HT1080 (cell line): ENCODE results near the gene PTCH1. TPM values are rescaled to one million over a fixed set of nuclear protein-coding genes. Genes with fewer than 3 reads are reported as not detected.

ENCODE experiments used
- DNase-seq: peaks from one replicate; pipeline ENCODE4 v3.0.0-alpha.2; 2015; ENCODE audit warnings: low read depth
- total RNA-seq: library from RNA; depleted of rRNA; stranded (reverse); fragments of >200 nt; shearing (Covaris generic); gene quantifications from 2 replicates; pipeline ENCODE4 v1.2.3, GENCODE V29; 2014

Gene PTCH1
- total RNA-seq, 1 experiment from 2014 or later = 2.1 TPM

DNA sequence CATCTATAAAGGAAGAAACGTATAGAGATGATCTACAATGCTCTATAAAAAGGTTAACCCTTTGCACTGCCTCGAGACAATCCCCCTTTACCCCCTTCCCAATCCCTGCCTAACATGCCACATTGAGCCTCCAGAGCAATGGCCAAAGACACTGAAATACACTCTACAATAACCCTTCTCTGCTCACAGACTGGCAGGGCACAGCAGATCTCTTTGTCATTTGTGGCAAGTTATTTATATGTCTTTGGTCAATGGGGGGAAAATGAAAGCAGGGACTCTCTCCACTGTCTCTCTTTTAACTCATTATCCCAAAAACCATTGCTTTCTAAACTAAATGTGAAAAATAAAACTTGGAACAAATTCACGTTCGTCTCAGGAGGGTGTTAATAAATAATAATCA is 51.7 kb downstream of the PTCH1 start:
- DNase-seq = no peak

DNA sequence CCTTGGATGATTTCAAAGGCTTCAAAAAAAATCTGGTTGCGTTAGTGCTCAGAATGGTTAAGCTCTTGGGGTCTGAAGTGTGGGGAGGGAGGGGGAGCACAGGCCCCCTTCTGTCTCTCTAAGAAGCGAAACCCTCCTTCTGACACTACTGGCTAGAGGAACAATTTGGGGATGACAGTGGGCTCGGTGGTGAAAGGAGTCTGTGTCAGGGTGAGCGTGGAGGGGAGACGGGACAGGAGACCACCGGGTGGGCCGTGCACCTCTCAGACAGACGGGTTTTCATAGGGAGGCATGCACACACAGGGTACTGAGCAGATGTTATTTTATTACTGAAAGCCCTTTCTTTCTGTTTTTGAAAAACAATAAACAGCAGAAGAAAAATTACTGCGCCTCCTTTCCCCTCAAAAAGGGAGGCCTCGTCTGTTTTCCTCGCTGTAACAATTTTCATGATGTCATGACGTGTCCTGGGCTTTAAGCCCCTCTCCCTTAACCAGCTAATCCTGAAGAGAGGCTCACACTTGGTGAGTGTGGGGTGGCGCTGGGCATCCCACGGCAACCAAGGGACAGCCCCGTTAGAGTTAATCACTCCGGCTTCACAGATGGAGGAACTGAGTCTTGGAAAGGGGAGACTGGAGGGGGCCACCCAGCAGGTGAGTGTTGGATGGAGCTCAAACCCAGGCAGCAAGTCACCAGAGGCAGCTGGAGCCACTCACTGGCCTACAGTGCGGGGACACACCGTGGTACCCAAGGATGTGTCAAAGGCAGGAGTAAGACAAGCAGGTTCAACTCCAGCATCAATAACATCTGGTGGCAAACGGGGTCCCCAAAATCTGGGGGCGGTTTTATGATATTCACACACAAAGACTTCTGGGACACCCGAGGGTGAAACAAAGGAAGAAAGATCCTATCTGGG is 53.4 kb downstream of the PTCH1 start:
- no peak for DNase-seq

DNA sequence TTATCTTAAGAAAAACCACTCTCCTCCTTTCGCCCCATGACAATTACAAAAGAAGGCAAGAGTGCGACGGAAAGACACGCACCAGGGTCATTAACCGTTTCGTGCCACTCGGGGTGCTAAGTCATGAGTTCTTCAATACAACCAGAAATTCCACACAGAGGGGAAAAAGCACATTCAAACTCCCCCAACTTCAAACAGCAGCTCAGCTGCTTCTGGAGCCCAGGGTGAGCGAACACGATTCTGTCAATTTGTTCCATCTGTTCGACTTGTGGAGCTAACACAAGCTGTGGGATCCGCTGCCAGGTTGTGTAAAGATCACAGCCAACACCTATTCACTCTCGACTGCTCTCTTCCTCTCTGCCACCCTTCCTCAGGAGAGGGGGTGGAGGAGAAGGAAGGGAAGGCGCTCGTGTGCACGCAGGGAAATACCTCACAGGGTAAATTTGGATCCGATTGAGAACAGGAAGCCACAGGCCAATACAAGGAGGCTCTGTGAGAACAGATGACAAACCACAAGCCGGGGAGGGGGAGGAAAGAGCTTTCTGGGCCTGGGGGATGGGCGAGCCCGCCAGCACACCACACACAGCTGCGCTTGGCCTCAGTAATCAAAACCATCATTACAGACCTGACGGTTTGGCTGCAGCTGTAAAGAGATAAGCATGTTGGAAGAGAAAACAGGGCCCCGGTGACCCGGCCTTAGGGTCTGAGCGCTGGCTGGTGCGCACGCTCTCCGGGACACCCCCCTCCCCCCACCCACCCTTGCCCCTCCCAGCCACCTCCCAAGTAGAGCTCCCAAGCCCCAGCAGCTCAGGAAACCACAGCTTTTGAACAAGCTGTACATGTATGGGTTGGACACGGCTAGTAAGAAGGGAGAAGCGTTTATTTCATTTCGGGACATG is 54.3 kb downstream of the PTCH1 start:
- peak; percentile 85 for DNase-seq

DNA sequence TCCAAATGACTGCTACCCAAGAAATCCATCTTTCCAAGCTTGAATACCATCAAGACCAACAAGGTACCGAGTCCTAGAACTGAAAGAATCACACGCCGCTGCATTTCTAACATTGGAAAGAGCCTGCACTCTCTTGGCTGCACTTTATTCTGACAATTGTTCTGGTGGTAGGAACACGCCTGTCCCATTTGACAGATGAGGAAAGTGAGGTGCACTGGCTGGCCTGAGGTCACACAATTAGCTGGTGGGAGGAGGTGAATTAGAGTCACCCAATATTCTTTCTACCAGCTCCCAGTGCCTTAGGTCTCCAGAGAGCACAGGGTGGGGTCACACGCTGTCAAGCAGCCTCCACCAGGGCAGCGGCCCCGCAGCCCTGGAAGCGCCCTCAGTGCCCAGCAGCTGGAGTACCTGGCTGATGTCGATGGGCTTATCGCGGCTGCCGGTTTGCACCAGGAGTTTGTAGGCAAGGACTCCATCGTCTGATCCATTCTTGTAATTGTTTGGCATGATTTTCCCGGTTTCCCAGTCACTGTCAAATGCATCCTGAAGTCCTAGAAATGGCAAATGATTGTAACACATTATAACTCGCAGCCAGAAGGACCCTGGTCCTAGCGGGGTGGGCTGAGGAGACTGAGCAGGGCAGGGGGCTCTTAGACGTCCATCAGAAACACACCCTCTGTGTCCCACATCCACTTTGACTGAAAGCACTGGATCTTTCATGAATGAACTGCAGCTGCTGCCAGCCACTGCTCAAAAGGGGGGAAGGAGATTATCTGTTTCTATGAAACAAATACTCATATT is 55.1 kb downstream of the PTCH1 start:
- no peak for DNase-seq

DNA sequence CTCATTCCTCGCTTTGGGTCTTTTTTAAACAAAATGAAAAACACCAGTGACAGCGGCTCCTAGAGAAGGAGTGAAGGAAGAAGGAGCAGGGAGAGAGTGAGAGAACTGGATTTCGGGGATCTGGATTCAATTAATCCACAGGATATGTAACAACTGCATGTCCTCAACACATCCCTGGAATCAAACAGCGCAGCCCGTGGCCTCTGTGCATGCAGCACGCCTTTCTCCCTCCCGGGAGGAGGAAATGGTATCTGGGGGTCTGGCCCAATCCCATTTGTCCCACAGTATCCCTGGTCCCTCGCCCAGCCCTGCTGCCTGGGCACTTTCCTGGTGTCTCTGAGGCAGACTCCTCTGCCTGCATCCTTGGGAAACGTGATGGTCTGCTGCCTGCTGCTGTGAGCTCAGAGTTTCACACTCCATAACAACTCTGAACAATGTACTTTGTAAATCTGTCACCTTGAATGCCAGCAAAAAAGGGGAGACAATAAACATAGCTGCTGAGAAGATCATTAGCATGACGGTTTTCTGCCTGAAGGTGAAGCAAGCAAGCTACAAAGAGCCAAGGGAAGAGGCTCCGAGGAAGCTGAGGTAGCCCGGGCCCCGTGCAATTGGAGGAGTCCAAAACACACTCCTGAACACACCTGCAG is 56.1 kb downstream of the PTCH1 start:
- DNase-seq = no peak

DNA sequence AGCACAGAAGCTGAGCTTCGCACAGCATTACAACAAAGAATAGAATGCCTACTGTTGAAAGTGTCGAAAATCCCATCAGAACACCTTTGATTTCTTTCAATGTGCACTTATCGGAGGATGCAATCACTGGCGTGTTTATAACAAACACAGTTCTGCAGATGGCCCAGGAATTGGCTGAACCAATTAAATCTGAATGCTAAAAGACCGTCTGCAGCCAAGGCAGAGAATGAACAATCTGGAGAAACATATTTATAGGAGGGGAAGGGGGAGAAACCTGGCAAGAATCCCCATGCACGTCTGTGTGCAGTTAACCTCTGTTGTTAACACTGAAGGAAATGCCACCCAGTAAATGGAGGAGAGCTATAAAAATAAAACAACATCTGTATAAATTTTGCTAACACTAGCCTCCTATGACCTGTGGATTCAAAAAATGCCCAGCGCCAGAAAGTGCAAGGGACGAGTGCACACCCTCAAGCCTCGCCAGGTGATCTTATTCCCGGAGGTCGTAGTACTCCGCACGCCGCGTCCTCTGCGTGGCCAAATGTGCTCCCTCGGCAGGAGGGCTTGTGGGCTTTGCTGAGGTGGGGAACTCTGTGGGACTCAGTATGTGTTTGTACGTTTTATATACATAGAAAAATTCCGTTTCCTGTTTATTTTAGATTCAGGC is 56.8 kb downstream of the PTCH1 start:
- no peak for DNase-seq

DNA sequence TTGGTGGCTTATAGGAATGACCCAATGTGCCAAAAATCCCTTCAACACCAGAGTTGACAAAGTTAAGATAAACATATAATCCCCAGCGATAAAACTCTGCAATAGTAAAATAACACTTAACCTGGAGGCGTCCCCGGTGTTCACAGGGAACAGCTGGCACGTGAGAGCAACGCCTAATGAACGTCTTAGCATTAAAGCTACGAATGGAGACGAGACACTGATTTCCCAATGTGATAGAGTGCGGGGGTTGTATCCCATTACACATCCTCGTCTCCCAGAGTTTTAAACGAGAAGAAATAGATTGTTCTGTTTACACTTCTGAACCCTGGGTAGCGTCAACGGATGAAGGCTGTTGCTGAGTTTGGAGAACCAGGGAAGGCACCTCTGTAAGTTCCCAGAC is 57.6 kb downstream of the PTCH1 start:
- no peak for DNase-seq

DNA sequence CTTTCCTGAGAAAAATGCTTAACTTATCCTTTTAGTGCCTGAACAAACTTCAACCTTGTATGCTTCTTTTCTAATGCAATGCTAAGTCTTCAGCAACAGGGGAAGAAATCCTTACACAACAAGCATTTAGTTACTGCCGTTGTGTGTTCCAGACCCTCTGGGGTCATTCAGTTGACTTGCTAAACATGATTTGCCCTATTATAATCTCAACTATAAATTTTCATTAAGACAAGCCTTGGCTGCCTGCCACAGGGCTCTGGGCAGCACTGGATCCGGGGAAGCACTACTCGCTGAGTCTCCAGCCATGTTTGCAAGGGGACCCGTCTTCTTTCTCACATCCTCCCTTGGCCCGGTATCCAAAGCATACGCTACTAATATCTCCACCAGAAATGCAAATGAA is 58.1 kb downstream of the PTCH1 start:
- DNase-seq = no peak

DNA sequence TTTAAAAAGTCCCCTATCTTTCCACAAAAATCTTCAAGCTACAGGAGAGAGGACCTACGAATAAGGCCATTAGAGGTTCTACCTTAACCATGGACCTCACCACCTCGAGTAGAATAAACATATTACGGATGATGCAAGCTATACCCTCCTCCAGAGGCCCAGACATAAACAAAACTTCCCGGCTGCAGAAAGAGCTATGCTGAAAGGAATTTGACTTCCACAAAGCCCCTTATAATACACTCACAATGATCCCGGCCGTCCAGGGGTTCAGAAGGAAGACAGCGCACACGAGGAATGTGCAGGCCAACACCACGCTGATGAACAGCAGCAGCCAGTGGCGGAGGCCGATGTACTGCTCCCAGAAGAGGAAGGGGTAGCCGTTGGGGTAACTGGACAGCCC is 59.0 kb downstream of the PTCH1 start:
- DNase-seq = no peak

DNA sequence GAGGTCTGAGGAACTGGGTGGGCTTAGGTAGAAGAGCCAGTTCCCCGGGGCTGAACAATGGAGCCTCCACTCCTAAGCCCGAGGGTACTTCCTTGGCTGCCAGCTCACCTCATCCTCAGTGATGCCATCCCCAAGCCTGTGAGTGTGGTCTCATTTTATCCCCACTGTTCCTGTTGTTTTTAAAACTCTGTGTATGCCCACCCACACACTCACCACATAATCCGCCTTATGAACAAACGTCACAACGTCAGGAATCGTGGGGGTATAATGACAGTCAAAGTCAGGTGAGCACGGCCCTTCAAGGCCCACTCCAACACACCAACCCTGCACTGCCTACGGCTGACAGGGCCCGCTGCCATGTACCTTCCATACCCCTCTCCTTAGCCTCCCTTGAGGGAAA is 61.1 kb downstream of the PTCH1 start:
- no peak for DNase-seq

DNA sequence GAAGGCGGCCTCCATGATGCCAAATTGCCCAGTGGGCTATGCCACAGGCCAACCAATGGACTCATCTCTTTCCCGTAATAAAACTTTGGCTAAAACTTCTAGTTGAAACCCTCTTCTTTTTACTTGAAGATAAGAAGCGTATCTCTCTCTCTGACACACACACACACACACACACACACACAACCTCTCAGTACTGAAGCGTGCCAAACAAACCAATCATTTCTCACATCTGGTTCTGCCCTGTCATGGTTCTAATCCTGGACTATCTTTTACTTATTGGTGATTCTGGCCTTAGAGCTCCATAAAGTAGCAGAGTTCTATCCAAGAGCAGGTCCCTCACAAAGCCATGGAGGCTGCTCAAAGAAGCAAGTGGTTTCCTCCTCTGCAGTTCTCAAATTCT is 64.6 kb downstream of the PTCH1 start:
- DNase-seq = no peak

DNA sequence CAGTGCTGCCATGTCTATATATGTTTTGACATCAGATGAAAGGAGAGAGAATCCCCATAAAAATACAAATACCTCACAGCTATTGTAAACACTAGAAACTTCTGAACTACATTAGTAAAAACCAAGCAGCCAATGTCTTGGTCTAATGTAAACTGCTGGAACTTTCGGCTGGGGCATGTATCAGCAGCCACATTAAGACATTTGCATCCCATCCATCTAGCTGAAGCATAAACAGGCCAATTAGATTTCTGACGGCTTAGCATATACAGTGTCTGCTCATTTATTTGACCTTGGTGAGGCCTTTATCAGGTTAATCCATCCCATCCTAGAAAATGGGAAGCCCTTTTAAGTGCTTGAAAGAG is 65.7 kb downstream of the PTCH1 start:
- DNase-seq = no peak

DNA sequence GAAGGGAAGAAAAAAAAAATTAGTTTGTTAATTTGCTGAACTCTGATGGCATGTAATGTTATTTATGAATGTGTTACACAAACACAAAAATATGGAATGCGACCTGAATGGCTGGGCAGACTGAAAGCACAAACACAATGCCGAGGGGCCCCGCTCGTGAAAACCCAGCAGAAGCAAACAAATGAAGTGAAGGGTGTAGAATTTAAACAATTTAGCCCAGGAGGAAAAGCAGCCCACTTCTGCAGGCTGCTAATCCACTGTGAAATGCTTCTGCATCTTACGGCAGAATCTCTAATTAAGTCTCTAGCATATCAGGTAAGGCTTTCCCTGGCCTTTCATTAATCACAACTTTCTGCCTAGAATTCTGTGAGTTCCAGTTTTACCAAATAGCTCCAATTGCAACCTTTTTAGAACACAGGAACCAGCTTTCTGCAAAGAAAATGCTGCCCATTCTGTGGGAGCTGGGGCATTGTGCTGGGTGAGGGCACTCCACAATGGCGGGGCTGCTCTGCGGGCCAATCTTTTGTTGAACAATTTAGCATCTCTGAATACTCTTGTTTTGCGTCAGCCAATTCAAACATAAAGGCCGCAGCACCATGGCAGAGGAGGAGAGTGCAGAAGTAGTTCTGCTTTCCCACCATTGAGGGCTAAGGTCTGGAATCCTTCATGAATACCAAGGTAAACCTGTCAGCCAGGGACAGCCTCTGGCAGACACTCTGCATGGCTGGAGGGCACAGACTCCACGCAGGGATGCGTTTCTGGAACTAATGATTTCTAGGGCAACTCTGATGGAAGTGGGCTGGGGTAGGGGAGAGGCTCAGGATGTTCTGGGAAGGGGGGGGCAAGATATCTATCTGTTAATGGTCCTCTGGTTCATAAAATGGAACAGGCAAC is 66.4 kb downstream of the PTCH1 start:
- DNase-seq = no peak

DNA sequence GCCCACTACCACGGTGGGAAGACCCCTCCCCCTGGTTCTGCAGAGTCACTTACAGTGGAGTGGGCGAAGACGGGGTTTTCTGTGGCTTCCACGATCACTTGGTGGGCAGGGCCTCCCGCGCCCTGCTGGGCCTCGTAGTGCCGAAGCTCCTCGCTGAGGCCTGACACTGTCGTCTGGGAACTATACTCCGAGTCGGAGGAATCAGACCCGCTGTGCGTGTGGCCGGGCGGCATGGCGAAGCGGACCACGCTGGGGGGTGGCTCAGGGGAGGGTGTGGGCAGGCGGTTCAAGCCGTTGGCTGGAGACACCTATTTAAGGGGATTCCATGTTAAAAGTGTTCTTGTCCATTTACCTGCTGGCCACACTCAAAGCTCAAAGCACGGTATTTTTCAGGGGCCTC is 67.8 kb downstream of the PTCH1 start:
- no peak for DNase-seq

DNA sequence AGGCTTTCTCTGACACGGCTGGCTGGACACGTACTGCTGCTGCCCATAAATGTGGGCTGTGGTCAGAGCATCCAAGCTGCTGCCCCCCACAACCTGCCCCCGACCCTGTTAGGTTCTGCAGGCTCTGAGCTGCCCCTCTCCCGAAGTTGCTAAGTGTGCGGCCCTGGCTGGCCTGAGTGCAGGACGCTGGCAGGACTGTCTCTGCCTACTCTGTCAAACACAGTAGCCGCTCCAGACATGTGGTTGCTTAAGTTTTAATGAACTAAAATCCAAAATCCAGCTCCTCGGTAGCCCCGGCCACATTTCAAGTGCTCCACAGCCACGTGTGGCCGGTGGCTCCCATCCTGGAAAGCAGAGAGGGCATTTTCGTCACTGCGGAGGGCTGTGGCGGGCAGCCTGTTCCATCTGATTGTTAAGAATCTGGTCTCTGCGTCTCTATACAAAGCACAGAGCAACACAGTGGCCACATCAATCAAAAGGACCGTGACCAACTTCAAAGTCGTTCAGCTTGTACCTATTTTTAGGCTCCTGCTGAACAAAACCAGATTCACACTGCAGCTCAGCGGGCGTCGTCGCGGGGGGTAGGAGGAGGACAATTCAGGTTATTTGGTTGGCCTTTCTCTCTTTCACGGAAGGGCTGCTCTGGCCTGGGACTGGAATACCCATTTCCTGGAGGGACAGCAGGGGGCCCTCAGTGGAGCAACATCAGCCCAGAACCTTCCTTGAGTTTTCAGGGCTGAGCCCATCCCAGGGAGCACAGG is 68.9 kb downstream of the PTCH1 start:
- no peak for DNase-seq

DNA sequence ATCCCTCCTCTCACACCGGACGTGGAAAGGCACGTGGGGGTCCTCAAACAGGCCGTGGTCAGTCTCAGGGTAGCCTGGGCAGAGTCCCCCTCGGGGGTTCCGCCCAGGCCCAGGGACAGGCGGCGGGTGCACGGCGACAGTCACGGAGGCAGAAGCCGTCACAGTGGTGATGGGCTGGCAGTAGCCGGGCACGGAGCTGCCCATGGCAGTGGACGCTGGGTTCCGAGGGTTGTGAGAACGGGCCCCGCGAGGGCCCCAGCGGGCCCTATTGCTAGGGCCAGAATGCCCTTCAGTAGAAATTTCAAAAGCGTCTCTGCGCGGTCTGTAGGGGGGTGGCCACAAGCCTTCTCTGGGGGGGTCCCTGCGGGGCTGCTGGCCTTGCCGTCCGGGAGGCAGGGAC is 69.8 kb downstream of the PTCH1 start:
- no peak for DNase-seq

DNA sequence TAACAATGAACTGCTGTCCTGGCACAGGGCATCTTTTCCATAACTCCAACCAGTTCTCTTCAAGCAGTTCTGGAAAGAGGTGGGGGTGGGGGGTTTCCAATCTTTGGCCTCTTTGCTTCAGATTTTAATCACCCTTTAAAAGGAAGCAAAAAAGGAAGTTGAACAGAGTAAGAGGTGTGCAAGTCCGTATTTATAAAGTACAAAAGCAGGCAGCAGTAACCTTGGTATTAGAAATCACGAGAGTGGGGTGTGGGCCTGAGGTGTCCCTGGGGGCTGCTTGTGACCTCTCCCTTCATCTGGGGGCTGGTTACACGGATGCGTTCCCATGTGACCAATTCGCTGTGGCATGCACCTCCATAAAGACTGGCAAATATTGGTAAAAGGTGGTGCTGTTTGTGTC is 70.5 kb downstream of the PTCH1 start:
- no peak for DNase-seq

DNA sequence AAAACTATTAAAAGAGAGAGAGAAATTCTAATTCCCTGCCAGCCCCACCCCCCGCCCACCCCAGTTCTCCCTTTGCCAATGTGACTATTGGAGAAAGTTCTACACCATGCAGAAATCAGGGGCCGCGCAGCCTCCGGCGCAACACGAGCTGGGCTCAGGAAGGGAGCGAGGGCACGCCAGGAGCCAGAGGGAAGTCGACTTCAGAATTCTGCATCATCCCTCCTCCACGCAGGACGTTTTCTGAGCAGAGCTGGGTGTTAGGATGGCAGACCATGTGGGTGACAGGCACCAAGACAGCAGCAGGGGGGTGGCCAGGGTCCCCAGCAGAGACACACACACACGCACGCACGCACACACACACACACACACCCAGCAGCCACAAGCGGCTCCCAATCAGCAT is 72.6 kb downstream of the PTCH1 start:
- no peak for DNase-seq

DNA sequence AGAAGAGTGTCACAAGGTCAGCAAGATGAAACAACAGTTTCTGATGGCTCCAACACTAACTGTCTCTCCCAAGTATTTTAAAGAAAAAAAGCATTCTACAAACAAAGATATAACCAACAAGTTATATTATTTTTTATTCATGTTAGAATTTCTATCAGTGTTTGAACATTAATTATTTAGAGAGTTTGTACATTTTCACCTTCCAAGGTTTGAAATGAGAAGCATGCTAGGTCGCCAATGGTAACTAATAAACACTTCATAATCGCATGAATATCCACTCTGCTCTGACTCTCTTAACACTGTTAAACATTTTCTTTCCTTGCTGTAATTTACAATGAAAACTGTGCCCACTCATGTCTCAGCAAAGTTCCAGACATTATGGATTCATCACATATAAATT is 73.5 kb downstream of the PTCH1 start:
- DNase-seq = no peak
